ENCODE measurements around the gene ATXN7. TPM values are rescaled to one million over a fixed set of nuclear protein-coding genes. Genes with fewer than 3 reads are reported as not detected.
A peak's percentile ranks its signal among the peaks of the same experiment; 100 is the strongest.

The ATXN7 gene
- total and polyA plus RNA-seq, 10 of the 15 experiments (the other 5 are each of a cell fraction or from before 2014, with no cell fraction given): 0.83 to 24.6 (median 8.5) TPM

GRCh38 chr3:63911873-63912767, 48.5 kb downstream of the ATXN7 start, which contains the start of gene SCAANT1 (continued):
- TF ChIP-seq GATAD2B (conservative IDR thresholded peaks at IDR 0.05; ENCODE audit: low read depth) (peak; percentile 98; the same call in 1 of the 2 replicates), CHD1 (IDR thresholded peaks at IDR 0.05; ENCODE audit: low read depth, low read length) (no peak), SIX5 (IDR thresholded peaks at IDR 0.05; ENCODE audit: low read depth, low read length, severe bottlenecking) (no peak), PAX8 (IDR thresholded peaks at IDR 0.05) (no peak), ZNF592 (IDR thresholded peaks at IDR 0.05) (no peak), USF1 (IDR thresholded peaks at IDR 0.05; ENCODE audit: borderline replicate concordance, extremely low read length, insufficient read depth, low read depth, low read length) (no peak), MXI1 (IDR thresholded peaks at IDR 0.05; ENCODE audit: low read depth, low read length) (no peak), ZBTB40 (IDR thresholded peaks at IDR 0.05; ENCODE audit: borderline replicate concordance) (no peak), SUZ12 (IDR thresholded peaks at IDR 0.05; ENCODE audit: unreplicated experiment) (no peak), CHD2 (IDR thresholded peaks at IDR 0.05; ENCODE audit: borderline replicate concordance, low read depth, low read length) (0 out of 2 replicates have a peak, but pooled peaks have one; percentile 9), ATF3 (IDR thresholded peaks at IDR 0.05; ENCODE audit: borderline replicate concordance, extremely low read depth, low read depth, low read length) (no peak)
- TF ChIP-seq, protein P1, sequence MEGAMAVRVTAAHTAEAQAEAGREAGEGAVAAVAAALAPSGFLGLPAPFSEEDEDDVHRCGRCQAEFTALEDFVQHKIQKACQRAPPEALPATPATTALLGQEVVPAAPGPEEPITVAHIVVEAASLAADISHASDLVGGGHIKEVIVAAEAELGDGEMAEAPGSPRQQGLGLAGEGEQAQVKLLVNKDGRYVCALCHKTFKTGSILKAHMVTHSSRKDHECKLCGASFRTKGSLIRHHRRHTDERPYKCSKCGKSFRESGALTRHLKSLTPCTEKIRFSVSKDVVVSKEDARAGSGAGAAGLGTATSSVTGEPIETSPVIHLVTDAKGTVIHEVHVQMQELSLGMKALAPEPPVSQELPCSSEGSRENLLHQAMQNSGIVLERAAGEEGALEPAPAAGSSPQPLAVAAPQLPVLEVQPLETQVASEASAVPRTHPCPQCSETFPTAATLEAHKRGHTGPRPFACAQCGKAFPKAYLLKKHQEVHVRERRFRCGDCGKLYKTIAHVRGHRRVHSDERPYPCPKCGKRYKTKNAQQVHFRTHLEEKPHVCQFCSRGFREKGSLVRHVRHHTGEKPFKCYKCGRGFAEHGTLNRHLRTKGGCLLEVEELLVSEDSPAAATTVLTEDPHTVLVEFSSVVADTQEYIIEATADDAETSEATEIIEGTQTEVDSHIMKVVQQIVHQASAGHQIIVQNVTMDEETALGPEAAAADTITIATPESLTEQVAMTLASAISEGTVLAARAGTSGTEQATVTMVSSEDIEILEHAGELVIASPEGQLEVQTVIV (IDR thresholded peaks at IDR 0.05; ENCODE audit: borderline replicate concordance, partially characterized antibody): no peak
- TF ChIP-seq, protein P2, sequence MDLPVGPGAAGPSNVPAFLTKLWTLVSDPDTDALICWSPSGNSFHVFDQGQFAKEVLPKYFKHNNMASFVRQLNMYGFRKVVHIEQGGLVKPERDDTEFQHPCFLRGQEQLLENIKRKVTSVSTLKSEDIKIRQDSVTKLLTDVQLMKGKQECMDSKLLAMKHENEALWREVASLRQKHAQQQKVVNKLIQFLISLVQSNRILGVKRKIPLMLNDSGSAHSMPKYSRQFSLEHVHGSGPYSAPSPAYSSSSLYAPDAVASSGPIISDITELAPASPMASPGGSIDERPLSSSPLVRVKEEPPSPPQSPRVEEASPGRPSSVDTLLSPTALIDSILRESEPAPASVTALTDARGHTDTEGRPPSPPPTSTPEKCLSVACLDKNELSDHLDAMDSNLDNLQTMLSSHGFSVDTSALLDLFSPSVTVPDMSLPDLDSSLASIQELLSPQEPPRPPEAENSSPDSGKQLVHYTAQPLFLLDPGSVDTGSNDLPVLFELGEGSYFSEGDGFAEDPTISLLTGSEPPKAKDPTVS (IDR thresholded peaks at IDR 0.05; ENCODE audit: low read depth, low read length): no peak

Measured in GM12878 (cell line).